A375 (cell line): ENCODE data around the gene RPS27. TPM values are rescaled to one million over a fixed set of nuclear protein-coding genes. Genes with fewer than 3 reads are reported as not detected.

Experiments used
- small RNA-seq: library from RNA; depleted of rRNA; stranded (forward); fragments of <200 nt; gene quantifications from one replicate; pipeline ENCODE3, GENCODE V24; 2014
- total RNA-seq: library from RNA; depleted of rRNA; stranded (reverse); fragments of >200 nt; shearing (Covaris generic); gene quantifications from 2 replicates; pipeline ENCODE4 v1.2.3, GENCODE V29; 2014; rRNA removed

Gene RPS27
- 4,591 and 4,593 TPM in 2 replicates for total RNA-seq

GRCh38 chr1:153990468-153991150 lies at the start of gene RPS27:
RPS27 (plus strand) TSS chr1:153990762; CDS start chr1:153990797, 35 bp downstream.

GRCh38 chr1:153946622-153947241 lies 43.8 kb upstream of the RPS27 start, which contains the start of gene DENND4B:
DENND4B (minus strand) TSS chr1:153946718; CDS start chr1:153944374, 2,344 bp downstream.

GRCh38 chr1:153958111-153958960 lies 32.2 kb upstream of the RPS27 start, which contains the start of gene CRTC2:
CRTC2 (minus strand) TSS chr1:153958612; CDS start chr1:153958497, 115 bp downstream.

DNA sequence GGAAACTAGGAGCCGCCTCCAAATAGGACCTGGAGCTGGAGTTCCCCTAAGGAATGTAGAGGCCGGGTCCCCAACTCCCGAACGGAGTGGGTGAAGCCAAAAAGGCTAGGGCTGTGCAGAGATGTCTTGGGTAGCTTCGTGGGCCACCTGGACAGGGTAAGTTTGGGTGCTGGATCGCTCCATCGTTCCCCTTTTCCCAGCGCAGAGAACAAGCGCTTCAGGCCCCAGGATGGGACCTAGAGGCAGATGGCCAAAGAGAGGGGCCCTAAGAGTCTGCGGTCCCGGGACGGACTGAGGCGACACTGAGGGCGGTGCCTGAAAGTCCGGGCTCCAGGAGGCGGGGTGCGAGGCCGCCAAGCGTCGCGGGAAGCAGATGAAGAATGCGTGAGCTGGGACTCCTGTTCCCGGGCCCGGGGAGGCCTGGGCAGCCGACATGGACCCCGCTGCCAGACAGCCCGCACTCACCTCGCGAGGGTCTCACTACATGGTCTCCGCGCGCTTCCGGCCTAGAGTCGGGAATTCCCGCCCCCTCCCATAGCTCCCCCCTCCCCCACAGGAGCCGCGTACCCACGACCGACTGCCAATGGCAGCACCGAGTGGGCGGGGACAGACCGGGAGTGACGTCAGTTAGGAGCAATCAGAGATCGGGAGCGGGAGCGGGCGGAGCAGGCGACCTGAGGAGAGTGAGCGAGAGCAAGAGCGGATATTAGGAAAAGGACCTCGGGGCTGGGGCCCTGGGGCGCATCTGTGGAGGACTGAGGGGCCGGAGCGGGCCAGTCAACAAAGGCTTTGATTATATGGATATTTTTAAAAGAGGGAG lies 27.3 kb upstream of the RPS27 start, which contains the start of gene SLC39A1:
Gene SLC39A1, minus strand, starts transcription at position 508 of the 820 bp plus-strand sequence. CDS start 822 bp downstream, outside the sequence.

GRCh38 chr1:153967107-153967999 lies 23.2 kb upstream of the RPS27 start, which contains the start of gene CREB3L4:
CREB3L4 (plus strand) TSS chr1:153967902; CDS start chr1:153968526, 624 bp downstream.

DNA sequence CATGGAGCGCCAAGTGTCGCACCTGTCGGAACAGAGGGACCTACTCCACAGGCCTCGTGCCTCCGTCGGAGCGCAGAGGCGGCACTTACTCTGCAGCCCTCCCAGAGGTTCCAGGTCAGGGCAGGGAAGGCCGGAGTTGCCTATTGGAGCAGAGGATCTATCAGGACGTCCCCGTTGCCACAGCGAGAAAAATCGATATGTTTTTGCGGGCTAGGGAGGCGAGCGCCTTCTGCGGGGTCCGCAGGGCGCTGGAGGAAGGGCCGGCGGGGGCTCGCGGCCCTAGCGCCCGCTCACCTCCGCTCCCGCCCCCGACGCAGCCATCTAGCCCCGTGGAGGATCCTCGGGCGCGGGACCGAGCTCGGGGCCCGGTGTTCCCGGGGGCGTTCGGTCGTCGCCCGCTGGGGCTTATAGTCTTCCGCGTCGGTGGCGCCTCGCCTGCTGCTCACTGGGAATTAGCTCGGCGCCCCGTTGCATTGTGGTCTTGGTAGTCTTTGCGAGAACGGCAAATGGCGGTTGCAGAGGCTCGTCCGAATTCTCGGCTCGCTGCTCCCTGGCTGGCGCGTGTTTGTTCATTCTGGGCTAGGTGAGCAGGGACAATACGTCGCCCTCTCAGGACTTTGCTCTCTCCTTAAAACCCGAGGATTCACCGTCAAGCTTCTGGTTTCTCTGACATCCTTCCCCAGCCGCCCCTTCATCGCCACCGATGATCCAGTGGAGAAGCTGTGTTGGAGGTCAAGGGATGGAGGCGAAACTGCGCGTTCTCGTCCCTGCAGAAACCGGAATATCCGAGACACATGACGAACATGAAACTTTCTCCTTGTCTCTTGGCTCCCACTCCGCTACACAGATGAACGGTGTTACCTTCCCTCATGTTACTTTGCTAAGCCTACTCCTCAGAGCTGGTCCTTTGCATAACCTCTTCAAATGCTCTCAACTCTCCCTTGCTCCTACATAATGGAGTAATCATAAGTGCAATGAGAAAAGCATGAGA lies 13.0 kb upstream of the RPS27 start, which contains the start of gene JTB:
Gene JTB, minus strand, starts transcription at position 425 of the 991 bp plus-strand sequence. Its CDS starts 422 bp downstream, at position 3.

DNA sequence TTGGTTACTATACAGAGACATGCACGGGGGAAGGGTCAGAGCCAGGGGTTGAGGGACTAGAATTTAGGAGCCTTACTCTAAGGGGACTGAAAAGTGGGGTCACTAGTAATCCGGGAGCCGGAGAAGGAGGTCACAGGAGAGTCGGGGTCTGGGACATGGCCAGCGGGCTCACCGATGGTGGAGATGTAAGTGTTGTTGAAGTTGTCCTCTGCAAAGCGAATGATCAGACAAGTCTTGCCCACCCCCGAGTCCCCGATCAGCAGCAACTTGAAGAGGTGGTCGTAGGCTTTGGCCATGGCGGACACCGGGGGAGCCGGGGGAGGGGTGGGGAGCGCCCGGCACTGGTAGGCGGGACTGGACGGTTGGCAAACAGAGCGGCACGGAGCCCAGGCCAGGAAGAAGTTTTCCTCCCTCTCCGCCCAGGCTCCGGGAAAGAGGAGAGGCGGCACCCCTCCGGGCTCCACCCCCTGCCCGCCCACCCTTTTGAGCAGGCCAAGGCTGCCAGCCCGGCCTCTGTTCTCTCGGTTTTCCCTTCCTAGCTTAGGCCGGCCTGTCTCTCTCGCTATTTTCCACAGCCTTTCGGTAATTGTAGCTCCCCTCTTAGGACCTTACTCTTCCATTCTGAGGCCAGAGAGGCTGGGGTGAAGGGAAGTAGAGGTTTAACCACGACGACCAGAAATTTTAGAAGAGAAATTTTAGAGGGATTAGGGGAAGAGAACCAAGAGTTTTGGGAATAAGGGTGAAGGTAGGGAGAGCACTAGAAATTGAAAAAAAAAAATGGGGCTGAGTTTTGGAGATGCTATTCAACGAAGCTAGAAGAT lies 4.4 kb upstream of the RPS27 start, which contains the start of gene RAB13:
Gene RAB13, minus strand, starts transcription at position 399 of the 821 bp plus-strand sequence. Its CDS starts 103 bp downstream, at position 296.

Small RNAs within 50 kb of the gene (small RNA-seq; reads per million reads assigned to genes)
- not detected for gene MIR6737
- not detected for gene RNU6-179P

Other genes starting within 250 kb of the RPS27 start
- gene SLC27A3, start 215.4 kb upstream of the RPS27 start, total RNA-seq: 10.2 and 14.5 TPM in 2 replicates
- 9.7 and 11.2 TPM in 2 replicates for gene GATAD2B, start 67.8 kb upstream of the RPS27 start, total RNA-seq
- gene DENND4B, start 44.0 kb upstream of the RPS27 start, total RNA-seq: 34.9 and 35.8 TPM in 2 replicates
- gene CRTC2, start 32.1 kb upstream of the RPS27 start, total RNA-seq: 24.2 and 79.5 TPM in 2 replicates
- gene SLC39A1, start 27.2 kb upstream of the RPS27 start, total RNA-seq: 180 and 181 TPM in 2 replicates
- 22.7 and 28.3 TPM in 2 replicates for gene CREB3L4, start 22.9 kb upstream of the RPS27 start, total RNA-seq
- 219 and 221 TPM in 2 replicates for gene JTB, start 13.1 kb upstream of the RPS27 start, total RNA-seq
- 76.3 and 82.2 TPM in 2 replicates for gene RAB13, start 4.4 kb upstream of the RPS27 start, total RNA-seq
- gene NUP210L, start 164.3 kb downstream of the RPS27 start, total RNA-seq: 0.08 TPM in 1 of 2 replicates, not detected in the other
- 590 and 822 TPM in 2 replicates for gene TPM3, start 201.3 kb downstream of the RPS27 start, total RNA-seq
- not detected in 2 replicates for gene CFAP141, start 215.6 kb downstream of the RPS27 start, total RNA-seq
- 170 and 193 TPM in 2 replicates for gene UBAP2L, start 230.2 kb downstream of the RPS27 start, total RNA-seq